T-cell (primary cell): ENCODE results near the gene ASB8. TPM values are rescaled to one million over a fixed set of nuclear protein-coding genes. Genes with fewer than 3 reads are reported as not detected.

Experiments
- ATAC-seq, 4 experiments: fragments of 200-7000 bp in 3 of 4; fragments of 150-1000 bp in 1 of 4; cut with Tn5 transposase; replicated peaks in 1 of 4; 1 replicate in 3 of 4; 2 replicates in 1 of 4; pipeline ENCODE4 v1.10.0; 2021; ENCODE audit warnings: moderate library complexity in 3 of 4, mild to moderate bottlenecking in 2 of 4, moderate number of reproducible peaks in 1 of 4
- CTCF ChIA-PET, 2 donors: fragments of 300-600 bp; sonication (Branson Sonifier 250); formaldehyde crosslinking; loops; one replicate each; lab custom pipeline; 2022; ENCODE audit warnings: antibody characterized with exemption in 2 of 2; lab: Charles Lee
- POLR2A ChIA-PET, 2 donors: fragments of 300-600 bp; sonication (Branson Sonifier 250); formaldehyde crosslinking; loops; one replicate each; lab custom pipeline; 2022; ENCODE audit warnings: antibody characterized with exemption in 2 of 2; lab: Charles Lee
- DNase-seq, 35 experiments: peaks; one replicate each; pipeline versions ENCODE4 v3.0.0 to v3.0.0-alpha.2; 2013 to 2023
- H3K27ac ChIP-seq: one replicate; pipeline ENCODE4 v1.5.1; 2013; ENCODE audit warnings: low read length
- H3K27me3 ChIP-seq, 2 experiments: replicated peaks in 1 of 2; 1 replicate in 1 of 2; 2 replicates in 1 of 2; pipeline versions ENCODE4 v1.6.1 to v1.7.0; 2013; ENCODE audit warnings: low read length in 1 of 2, mixed read lengths in 1 of 2; ENCODE audit not compliant: control insufficient read depth in 2 of 2, insufficient read depth in 2 of 2; ENCODE audit errors: extremely low read depth in 1 of 2
- H3K36me3 ChIP-seq, 2 donors: 1 replicate in 1 of 2; 2 replicates in 1 of 2; pipeline versions ENCODE4 v1.6.1 to v1.7.0; 2013; ENCODE audit warnings: low read length in 1 of 2; ENCODE audit not compliant: control insufficient read depth in 2 of 2, insufficient read depth in 1 of 2; ENCODE audit errors: extremely low read depth in 1 of 2
- H3K4me1 ChIP-seq, 2 experiments: 1 replicate in 1 of 2; 2 replicates in 1 of 2; pipeline versions ENCODE4 v1.6.1 to v1.7.0; 2013; ENCODE audit warnings: low read length in 2 of 2, mixed read lengths in 1 of 2; ENCODE audit not compliant: insufficient read depth in 2 of 2, control insufficient read depth in 1 of 2; ENCODE audit errors: extremely low read depth in 1 of 2
- H3K4me3 ChIP-seq, 2 donors: 1 replicate in 1 of 2; 2 replicates in 1 of 2; pipeline versions ENCODE4 v1.5.1 to v1.7.0; 2013; ENCODE audit warnings: mild to moderate bottlenecking in 2 of 2, low read length in 1 of 2, moderate library complexity in 1 of 2; ENCODE audit not compliant: control insufficient read depth in 1 of 2; ENCODE audit errors: extremely low read depth in 1 of 2
- H3K9me3 ChIP-seq: 2 replicates; pipeline ENCODE4 v1.7.0; 2013
- H3K27ac Mint-ChIP-seq, 2 donors: one replicate each; pipeline ENCODE4 v1.8.0; 2020 to 2021; ENCODE audit warnings: mild to moderate bottlenecking in 2 of 2, mixed read lengths in 2 of 2
- H3K27me3 Mint-ChIP-seq, 2 donors: one replicate each; pipeline ENCODE4 v1.8.0; 2021 to 2022; ENCODE audit warnings: mixed read lengths in 2 of 2
- H3K36me3 Mint-ChIP-seq: one replicate; pipeline ENCODE4 v1.8.0; 2021; ENCODE audit warnings: mixed read lengths
- H3K4me1 Mint-ChIP-seq, 3 donors: one replicate each; pipeline ENCODE4 v1.8.0; 2020 to 2022; ENCODE audit warnings: mixed read lengths in 3 of 3, mild to moderate bottlenecking in 1 of 3
- H3K4me3 Mint-ChIP-seq, 3 donors: one replicate each; pipeline ENCODE4 v1.8.0; 2020 to 2022; ENCODE audit warnings: mild to moderate bottlenecking in 3 of 3, mixed read lengths in 3 of 3, moderate library complexity in 3 of 3
- H3K9me3 Mint-ChIP-seq, 3 donors: one replicate each; pipeline ENCODE4 v1.8.0; 2020 to 2022; ENCODE audit warnings: mixed read lengths in 3 of 3
- WGBS: methylation state at CpG from one replicate; pipeline ENCODE4 v1.1.5; 2013; ENCODE audit warnings: missing lambda C conversion rate; ENCODE audit not compliant: insufficient coverage; 5-methylcytosine and 5-hydroxymethylcytosine counted together
- total RNA-seq, 35 experiments: library from RNA in 6 of 35; stranded (reverse) in 6 of 35; fragments of 120-200 nt in 1 of 35; gene quantifications; one replicate each; pipeline versions ENCODE4 v1.2.1 to v1.2.4 and lab custom pipeline; 2013 to 2026

ASB8 gene
- total RNA-seq, 5 donors from 2014 or later (not counting 1 experiment from before 2014, with no cell fraction given): 50.0 to 59.7 (median 58.9) TPM

DNA sequence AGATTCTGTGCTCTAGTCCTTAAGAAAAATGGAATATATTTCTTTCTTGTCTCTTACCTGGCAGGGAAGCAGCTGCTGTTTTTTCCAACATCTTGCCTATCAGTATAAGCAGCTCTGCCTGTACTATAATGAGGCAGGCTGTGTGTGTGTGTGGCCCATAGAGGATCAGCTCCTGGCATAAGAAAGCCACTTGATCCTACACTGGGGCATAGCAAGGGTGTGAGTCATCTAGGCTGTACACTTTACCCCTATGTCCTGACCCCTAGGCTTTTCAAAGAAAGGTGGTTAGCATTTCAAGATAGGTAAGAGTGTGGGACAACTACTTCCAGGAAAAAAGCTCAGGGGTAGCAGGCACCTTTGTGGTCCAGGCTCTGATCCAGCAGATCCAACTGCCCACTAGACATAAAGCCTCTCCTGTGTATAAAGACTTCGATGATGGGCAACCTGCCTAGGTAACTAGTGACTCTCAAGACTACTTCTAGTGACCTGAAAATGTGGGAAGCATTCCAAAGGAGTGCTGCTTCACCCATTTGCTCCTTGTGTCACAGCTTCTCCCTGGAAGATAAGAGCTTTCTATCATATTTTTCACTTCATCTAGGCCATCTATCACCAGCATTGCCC is 46.5 kb downstream of the ASB8 start:
- H3K9me3 Mint-ChIP-seq: no peaks in the 10 kb centered on the region
- DNase-seq (no peak), ATAC-seq (no peak)
- no peaks in the 10 kb centered on the region for H3K36me3 Mint-ChIP-seq
- ChIA-PET CTCF (no interaction called here), POLR2A (interaction anchor here in 1 of 2 donors (0.7 kb wide), 1 partner anchor 14 kb away, joined by 3 read pairs; no protein-coding TSS in a partner anchor)
- H3K4me3 ChIP-seq: no peak overlapping the region
- H3K27me3 ChIP-seq: no peaks in the 10 kb centered on the region
- peaks cover 12 to 26% (median 20%) of the 10 kb centered on the region in 3 donors for H3K4me1 Mint-ChIP-seq
- H3K27me3 Mint-ChIP-seq: peaks cover 6 to 16% of the 10 kb centered on the region in 2 donors
- no peak overlapping the region for H3K27ac ChIP-seq
- no peak overlapping the region for H3K27ac Mint-ChIP-seq
- WGBS: no CpG with 5 or more reads among the region's 1 CpG
- peaks cover 9 to 11% of the 10 kb centered on the region in 2 experiments for H3K4me1 ChIP-seq
- H3K9me3 ChIP-seq: no peaks in the 10 kb centered on the region
- H3K4me3 Mint-ChIP-seq: no peak overlapping the region
- no peaks in the 10 kb centered on the region for H3K36me3 ChIP-seq

DNA sequence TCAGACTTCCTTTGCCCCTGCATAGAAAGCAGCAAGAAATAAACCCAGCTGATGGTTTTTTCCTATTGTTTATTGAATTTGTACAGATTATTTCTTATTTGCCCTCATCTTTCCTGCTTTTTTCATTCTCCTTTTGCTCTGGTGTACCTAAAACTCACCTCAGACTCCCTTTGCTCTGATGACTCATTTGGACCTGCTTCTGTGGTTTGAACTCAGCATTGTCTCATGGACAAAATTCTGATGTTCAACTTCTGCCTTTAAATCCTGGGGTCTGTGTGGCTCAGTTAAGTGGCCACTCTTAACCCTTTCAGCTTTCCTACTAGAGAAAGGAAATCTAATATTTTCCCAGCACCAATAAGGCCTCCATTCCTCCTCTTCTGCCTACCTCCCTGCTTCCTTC is 47.9 kb downstream of the ASB8 start:
- H3K27ac Mint-ChIP-seq: no peak overlapping the region

DNA sequence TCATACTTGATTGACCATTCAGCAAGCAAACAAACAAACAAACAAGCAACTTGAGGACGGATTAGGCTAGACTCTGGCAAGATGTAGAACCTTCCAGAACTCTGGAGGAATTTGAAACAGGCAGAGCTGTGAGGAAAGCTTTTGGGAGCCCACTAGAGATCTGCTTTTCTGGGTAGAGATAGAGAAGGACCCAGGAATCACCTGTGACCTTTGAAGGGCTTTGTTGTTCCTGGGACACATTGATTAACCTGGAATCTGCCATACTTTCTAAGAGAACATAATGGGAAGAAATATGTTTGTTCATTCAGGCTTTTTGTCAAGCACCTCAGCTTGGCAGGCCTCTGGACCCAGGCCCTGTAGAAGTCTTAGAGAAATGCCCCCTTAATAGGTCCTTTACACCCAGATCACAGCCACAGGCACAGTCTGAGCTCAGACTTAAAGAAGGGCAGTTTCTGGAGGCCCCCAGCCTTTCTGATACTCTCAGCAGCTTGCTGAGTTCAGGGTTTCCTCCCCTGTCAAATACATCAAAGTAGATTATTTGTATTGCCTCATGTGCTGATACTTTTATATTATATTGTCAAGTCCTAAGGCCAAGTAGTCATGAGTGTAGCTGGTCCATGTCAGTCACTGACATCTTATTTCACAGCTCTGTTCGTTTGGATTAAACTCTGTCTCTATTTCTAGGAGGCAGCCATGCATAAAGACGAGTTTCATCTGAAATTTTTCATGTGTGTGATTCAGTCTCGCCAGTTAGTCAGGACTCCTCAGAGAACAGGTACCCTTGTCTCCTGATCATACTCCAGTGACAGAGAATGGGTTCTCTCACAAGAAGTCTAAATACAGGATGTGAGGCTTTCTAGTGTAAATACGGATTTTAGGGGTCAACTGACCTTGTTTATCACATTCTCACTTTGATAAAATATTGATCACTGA is 50.4 kb downstream of the ASB8 start:
- 73% methylated on average over 3 of the region's 5 CpGs for WGBS
- H3K36me3 Mint-ChIP-seq: no peaks in the 10 kb centered on the region
- H3K4me3 Mint-ChIP-seq: peak overlapping the region; percentile 85 to 92 (median 92)
- Histone ChIP-seq H3K4me1 (peaks cover 19 to 21% of the 10 kb centered on the region in 2 experiments), H3K27me3 (no peaks in the 10 kb centered on the region), H3K36me3 (no peaks in the 10 kb centered on the region), H3K9me3 (no peaks in the 10 kb centered on the region), H3K27ac (peak overlapping the region; percentile 96), H3K4me3 (peak overlapping the region; percentile 87 to 99)
- no peaks in the 10 kb centered on the region for H3K9me3 Mint-ChIP-seq
- CTCF ChIA-PET: interaction anchor here (0.5 to 1.1 kb wide), 7 partner anchors 12 to 819 kb away, joined by 3 to 7 read pairs (median 3); partner anchors contain the start of gene PFKM (in 1 of the 2)
- H3K4me1 Mint-ChIP-seq: peaks cover 35 to 49% (median 41%) of the 10 kb centered on the region in 3 donors
- DNase-seq: peak in 1 of 35 experiments; percentile 15
- H3K27me3 Mint-ChIP-seq: no peaks in the 10 kb centered on the region
- ATAC-seq: no peak
- POLR2A ChIA-PET: interaction anchor here (0.6 to 1.2 kb wide), 4 partner anchors 20 to 758 kb away, joined by 3 to 4 read pairs (median 3); partner anchors contain the start of gene ASB8 (in 2 of the 2)
- H3K27ac Mint-ChIP-seq: peak overlapping the region; percentile 96 to 99

More for the DNA sequence above, 47.9 kb downstream of the ASB8 start:
- Mint-ChIP-seq H3K36me3 (no peaks in the 10 kb centered on the region), H3K4me3 (no peak overlapping the region), H3K27me3 (peaks cover 4 to 5% of the 10 kb centered on the region in 2 donors), H3K4me1 (peaks cover 21 to 35% (median 27%) of the 10 kb centered on the region in 3 donors), H3K9me3 (no peaks in the 10 kb centered on the region)
- H3K4me1 ChIP-seq: peaks cover 18% of the 10 kb centered on the region in 2 experiments
- H3K27me3 ChIP-seq: no peaks in the 10 kb centered on the region
- H3K4me3 ChIP-seq: no peak overlapping the region
- POLR2A ChIA-PET: interaction anchor here in 1 of 2 donors (0.7 kb wide), 1 partner anchor 56 kb away, joined by 3 read pairs; no protein-coding TSS in a partner anchor
- H3K27ac ChIP-seq: no peak overlapping the region
- H3K9me3 ChIP-seq: no peaks in the 10 kb centered on the region
- CTCF ChIA-PET: interaction anchor here in 1 of 2 donors (0.6 to 1.3 kb wide), 2 partner anchors 9 to 1248 kb away, joined by 3 read pairs; partner anchors contain the start of gene PFKM
- ATAC-seq (no peak), DNase-seq (no peak)
- no peaks in the 10 kb centered on the region for H3K36me3 ChIP-seq

DNA sequence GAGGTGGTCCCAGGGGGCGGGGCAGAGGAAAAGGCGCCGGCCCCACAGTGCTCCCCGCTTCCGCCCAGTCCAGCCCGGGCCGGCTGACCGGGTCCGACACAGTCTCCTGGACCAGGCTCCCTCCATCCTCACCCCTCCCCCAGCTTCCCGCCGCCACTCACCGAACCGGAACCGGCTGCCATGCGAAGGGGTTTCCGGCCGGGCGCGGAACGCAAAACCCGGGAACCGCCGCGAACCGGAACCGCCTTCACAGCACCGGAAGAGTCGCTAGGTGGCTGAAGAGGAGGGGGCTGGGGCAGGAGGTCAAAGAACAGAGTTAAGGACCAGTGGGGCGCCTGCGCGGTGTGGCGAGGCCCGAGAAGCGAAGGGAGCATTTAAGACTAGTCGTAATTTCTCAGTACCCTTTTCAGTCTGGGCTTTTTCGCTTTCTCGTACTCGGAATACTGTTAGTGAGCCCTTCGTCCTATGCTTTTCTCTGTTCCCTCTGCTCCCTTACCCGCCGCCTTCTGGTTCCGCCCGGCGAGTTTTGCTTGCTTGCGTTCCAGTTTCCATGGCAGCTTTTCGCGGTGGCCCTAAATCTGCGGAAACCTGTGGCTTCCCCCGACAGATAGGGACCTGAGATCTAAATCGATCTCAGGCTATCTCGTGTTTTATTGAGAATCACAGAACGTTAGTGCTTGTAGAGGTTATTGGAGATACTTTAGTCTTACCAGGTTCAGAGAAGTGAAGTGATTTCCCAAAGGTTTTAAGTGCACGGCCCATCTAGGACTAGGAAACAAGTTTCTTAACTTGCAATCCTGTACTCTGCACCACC is 51.2 kb downstream of the ASB8 start, which contains the start of gene SENP1:
Gene SENP1, minus strand, starts transcription at position 213 of the 814 bp plus-strand sequence. CDS start 4,607 bp downstream, outside the sequence.
- Histone ChIP-seq H3K27ac (peak within 1 kb of the TSS; percentile 96), H3K4me3 (peak within 1 kb of the TSS; percentile 87 to 99), H3K4me1 (peaks cover 19 to 21% of the 10 kb centered on the region in 2 experiments), H3K9me3 (no peaks in the 10 kb centered on the region), H3K36me3 (no peaks in the 10 kb centered on the region), H3K27me3 (no peaks in the 10 kb centered on the region)
- ChIA-PET CTCF (interaction anchor here (0.7 to 1.9 kb wide), 4 partner anchors 13 to 820 kb away, joined by 3 to 9 read pairs (median 3); partner anchors contain the start of genes ASB8 (in 1 of the 2) and PFKM (in 1 of the 2)), POLR2A (interaction anchor here (0.6 to 1.3 kb wide), 5 partner anchors 21 to 201 kb away, joined by 3 to 4 read pairs (median 3); partner anchors contain the start of gene ASB8 (in 2 of the 2))
- H3K4me3 Mint-ChIP-seq: peak within 1 kb of the TSS; percentile 85 to 92 (median 92)
- H3K9me3 Mint-ChIP-seq: no peaks in the 10 kb centered on the region
- 0% methylated on average over 41 of the region's 53 CpGs for WGBS
- H3K27me3 Mint-ChIP-seq: no peaks in the 10 kb centered on the region
- peak; percentile 81 to 93 (median 88) for DNase-seq
- H3K27ac Mint-ChIP-seq: peak within 1 kb of the TSS; percentile 96 to 99
- H3K4me1 Mint-ChIP-seq: peaks cover 42 to 55% (median 47%) of the 10 kb centered on the region in 3 donors
- no peaks in the 10 kb centered on the region for H3K36me3 Mint-ChIP-seq
- peak; percentile 84 to 89 (median 86) for ATAC-seq

DNA sequence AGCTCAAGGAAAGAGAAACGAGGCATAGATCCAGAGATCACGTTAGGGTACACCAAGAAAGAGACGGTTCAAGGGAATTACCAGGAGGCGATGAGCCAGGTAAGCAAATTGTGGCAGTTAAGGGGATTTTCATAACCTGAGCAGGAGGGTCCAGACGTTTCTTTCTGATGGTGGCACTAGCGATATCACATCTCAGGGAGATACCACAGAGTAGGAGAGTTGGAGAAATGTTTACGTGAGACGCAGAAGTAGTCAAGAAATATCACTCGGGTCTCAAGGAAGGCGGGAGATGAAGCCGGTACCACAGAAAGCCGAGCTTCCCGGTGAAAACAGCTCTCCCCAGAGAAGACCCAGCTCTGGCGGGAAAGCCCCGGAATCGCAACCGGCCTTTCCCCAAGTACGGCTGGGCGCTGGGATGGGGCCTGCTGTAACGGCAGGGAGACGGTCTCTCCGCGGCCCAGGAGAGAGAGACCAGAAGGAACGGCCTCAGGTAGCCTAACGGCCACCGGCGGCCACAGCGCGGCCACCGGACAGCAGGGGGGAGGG is 51.9 kb downstream of the ASB8 start:
- ATAC-seq (peak; percentile 31 to 56 (median 36)), DNase-seq (peak in 34 of 35 experiments; percentile 6 to 78 (median 40))
- H3K4me3 Mint-ChIP-seq: peak overlapping the region; percentile 85 to 92 (median 92)
- under 1% methylated on average over 27 of the region's 30 CpGs for WGBS
- H3K27me3 Mint-ChIP-seq: no peaks in the 10 kb centered on the region
- H3K27ac ChIP-seq: peak overlapping the region; percentile 96
- peaks cover 20 to 21% of the 10 kb centered on the region in 2 experiments for H3K4me1 ChIP-seq
- no peaks in the 10 kb centered on the region for H3K36me3 ChIP-seq
- H3K27me3 ChIP-seq: no peaks in the 10 kb centered on the region
- ChIA-PET POLR2A (interaction anchor here in 1 of 2 donors (0.6 to 1.3 kb wide), 3 partner anchors 44 to 77 kb away, joined by 3 read pairs; partner anchors contain the start of gene ASB8), CTCF (interaction anchor here (0.5 to 1.9 kb wide), 5 partner anchors 20 to 93 kb away, joined by 3 to 9 read pairs (median 5); partner anchors contain the start of gene ASB8 (in 1 of the 2))
- H3K27ac Mint-ChIP-seq: peak overlapping the region; percentile 94 to 99
- peak overlapping the region; percentile 87 to 99 for H3K4me3 ChIP-seq
- no peaks in the 10 kb centered on the region for H3K36me3 Mint-ChIP-seq
- no peaks in the 10 kb centered on the region for H3K9me3 Mint-ChIP-seq
- H3K9me3 ChIP-seq: no peaks in the 10 kb centered on the region
- peaks cover 42 to 55% (median 47%) of the 10 kb centered on the region in 3 donors for H3K4me1 Mint-ChIP-seq
